Panc1 (cell line): ENCODE data around the gene IQCN. TPM values are rescaled to one million over a fixed set of nuclear protein-coding genes. Genes with fewer than 3 reads are reported as not detected.

Source experiments
- ATAC-seq: fragments of 200-7000 bp; cut with Tn5 transposase; 2 replicates; pipeline ENCODE4 v1.9.1; 2020; ENCODE audit warnings: mild to moderate bottlenecking, moderate library complexity
- BruUV-seq: library from RNA; stranded (reverse); fragments of 400-500 nt; replicated peaks from 2 replicates; lab custom pipeline; 2021; lab: Mats Ljungman, UMichigan
- CTCF ChIA-PET: fragments of 300-600 bp; sonication (Branson Sonifier 250); formaldehyde crosslinking; loops from one replicate; lab custom pipeline; 2022; ENCODE audit warnings: antibody characterized with exemption; lab: Charles Lee
- POLR2A ChIA-PET: fragments of 300-600 bp; sonication (Branson Sonifier 250); formaldehyde crosslinking; loops from one replicate; lab custom pipeline; 2022; ENCODE audit warnings: antibody characterized with exemption; lab: Charles Lee
- DNase-seq: peaks from one replicate; pipeline ENCODE4 v3.0.0-alpha.2; 2010; ENCODE audit warnings: low read depth, low spot score
- H3K27ac ChIP-seq: 2 replicates; pipeline ENCODE4 v1.5.1; 2011; ENCODE audit warnings: mild to moderate bottlenecking, low read length, inconsistent platforms
- H3K27me3 ChIP-seq: fragments of 200-500 bp; sonication (Bioruptor generic); 2 replicates; pipeline ENCODE4 v1.6.0; 2014; ENCODE audit warnings: low read length, inconsistent platforms; ENCODE audit not compliant: control insufficient read depth, insufficient read depth
- H3K36me3 ChIP-seq: fragments of 200-500 bp; sonication (Bioruptor generic); 2 replicates; pipeline ENCODE4 v1.5.1; 2014; ENCODE audit warnings: inconsistent platforms, mild to moderate bottlenecking, low read length, moderate library complexity; ENCODE audit not compliant: control insufficient read depth, insufficient read depth
- H3K4me1 ChIP-seq: 2 replicates; pipeline ENCODE4 v1.5.1; 2011; ENCODE audit warnings: inconsistent platforms, mild to moderate bottlenecking, low read length, moderate library complexity; ENCODE audit not compliant: control insufficient read depth, insufficient read depth
- H3K4me3 ChIP-seq, 2 experiments: 2 replicates each; pipeline ENCODE4 v1.5.1; 2011 to 2012; ENCODE audit warnings: low read depth in 2 of 2, low read length in 2 of 2, mild to moderate bottlenecking in 2 of 2, inconsistent platforms in 1 of 2, moderate library complexity in 1 of 2
- H3K9me3 ChIP-seq: fragments of 200-500 bp; sonication (Bioruptor generic); 2 replicates; pipeline ENCODE4 v1.5.1; 2014; ENCODE audit warnings: low read depth, mild to moderate bottlenecking, inconsistent platforms, low read length, moderate library complexity; ENCODE audit not compliant: control insufficient read depth, insufficient read depth
- POLR2AphosphoS5 ChIP-seq: IDR thresholded peaks from 2 replicates; pipeline ENCODE4 v1.6.1; 2012; ENCODE audit warnings: mild to moderate bottlenecking, low read depth, low read length, moderate library complexity
- SIN3A ChIP-seq: IDR thresholded peaks from 2 replicates; pipeline ENCODE4 v1.6.1; 2012; ENCODE audit warnings: low read depth, mild to moderate bottlenecking, low read length, moderate library complexity, borderline replicate concordance; ENCODE audit not compliant: insufficient read depth
- TCF7L2 ChIP-seq: IDR thresholded peaks from 2 replicates; pipeline ENCODE4 v1.6.1; 2011; ENCODE audit warnings: mild to moderate bottlenecking, low read depth, low read length, inconsistent platforms
- in situ Hi-C: cut with HindIII; loops from 2 replicates; pipeline ENCODE4 v1.10.0; 2016; ENCODE audit warnings: low sequenced_read_pairs, low pct_unique_long_range_greater_than_20kb
- intact Hi-C: fragments of 100-400 bp; cut with micrococcal nuclease; formaldehyde crosslinking; loops from one replicate; pipeline ENCODE4 v1.10.0; 2022; ENCODE audit not compliant: unreplicated experiment
- total RNA-seq: library from RNA; stranded (reverse); gene quantifications from one replicate; pipeline ENCODE4 v1.2.1, GENCODE V29; 2021; ENCODE audit not compliant: unreplicated experiment
- TF ChIP-seq, protein P1 (sequence below), 2 experiments: IDR thresholded peaks; 2 replicates each; pipeline ENCODE4 v1.6.1; 2011 to 2012; ENCODE audit warnings: low read depth in 2 of 2, control low read depth in 1 of 2, low read length in 1 of 2, mild to moderate bottlenecking in 1 of 2, moderate library complexity in 1 of 2; ENCODE audit not compliant: insufficient read depth in 1 of 2
- TF ChIP-seq, protein P2 (sequence below): fragments of 450-650 bp; IDR thresholded peaks from 2 replicates; pipeline ENCODE4 v1.5.1; 2017; ENCODE audit warnings: mild to moderate bottlenecking

Gene IQCN
- total RNA-seq, 1 experiment from 2014 or later = 2.5 TPM

GRCh38 chr19:18264137-18264854 lies 10.0 kb downstream of the IQCN start:
- in situ Hi-C loops (no loop called here), intact Hi-C loops (no loop called here)
- ChIA-PET POLR2A (no interaction called here), CTCF (no interaction called here)
- DNase-seq (no peak), ATAC-seq (no peak)
- Histone ChIP-seq H3K4me3 (no peak overlapping the region), H3K4me1 (no peaks in the 10 kb centered on the region), H3K27me3 (no peaks in the 10 kb centered on the region), H3K9me3 (no peaks in the 10 kb centered on the region), H3K27ac (no peak overlapping the region), H3K36me3 (no peaks in the 10 kb centered on the region)
- no TSS peak for BruUV-seq
- TF ChIP-seq TCF7L2 (no peak), POLR2AphosphoS5 (no peak), SIN3A (no peak)
- TF ChIP-seq, protein P1, sequence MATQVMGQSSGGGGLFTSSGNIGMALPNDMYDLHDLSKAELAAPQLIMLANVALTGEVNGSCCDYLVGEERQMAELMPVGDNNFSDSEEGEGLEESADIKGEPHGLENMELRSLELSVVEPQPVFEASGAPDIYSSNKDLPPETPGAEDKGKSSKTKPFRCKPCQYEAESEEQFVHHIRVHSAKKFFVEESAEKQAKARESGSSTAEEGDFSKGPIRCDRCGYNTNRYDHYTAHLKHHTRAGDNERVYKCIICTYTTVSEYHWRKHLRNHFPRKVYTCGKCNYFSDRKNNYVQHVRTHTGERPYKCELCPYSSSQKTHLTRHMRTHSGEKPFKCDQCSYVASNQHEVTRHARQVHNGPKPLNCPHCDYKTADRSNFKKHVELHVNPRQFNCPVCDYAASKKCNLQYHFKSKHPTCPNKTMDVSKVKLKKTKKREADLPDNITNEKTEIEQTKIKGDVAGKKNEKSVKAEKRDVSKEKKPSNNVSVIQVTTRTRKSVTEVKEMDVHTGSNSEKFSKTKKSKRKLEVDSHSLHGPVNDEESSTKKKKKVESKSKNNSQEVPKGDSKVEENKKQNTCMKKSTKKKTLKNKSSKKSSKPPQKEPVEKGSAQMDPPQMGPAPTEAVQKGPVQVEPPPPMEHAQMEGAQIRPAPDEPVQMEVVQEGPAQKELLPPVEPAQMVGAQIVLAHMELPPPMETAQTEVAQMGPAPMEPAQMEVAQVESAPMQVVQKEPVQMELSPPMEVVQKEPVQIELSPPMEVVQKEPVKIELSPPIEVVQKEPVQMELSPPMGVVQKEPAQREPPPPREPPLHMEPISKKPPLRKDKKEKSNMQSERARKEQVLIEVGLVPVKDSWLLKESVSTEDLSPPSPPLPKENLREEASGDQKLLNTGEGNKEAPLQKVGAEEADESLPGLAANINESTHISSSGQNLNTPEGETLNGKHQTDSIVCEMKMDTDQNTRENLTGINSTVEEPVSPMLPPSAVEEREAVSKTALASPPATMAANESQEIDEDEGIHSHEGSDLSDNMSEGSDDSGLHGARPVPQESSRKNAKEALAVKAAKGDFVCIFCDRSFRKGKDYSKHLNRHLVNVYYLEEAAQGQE (IDR thresholded peaks at IDR 0.05; ENCODE audit: insufficient read depth in 1 of 2, low read depth in 2 of 2, low read length in 1 of 2) = no peak
- TF ChIP-seq, protein P2, sequence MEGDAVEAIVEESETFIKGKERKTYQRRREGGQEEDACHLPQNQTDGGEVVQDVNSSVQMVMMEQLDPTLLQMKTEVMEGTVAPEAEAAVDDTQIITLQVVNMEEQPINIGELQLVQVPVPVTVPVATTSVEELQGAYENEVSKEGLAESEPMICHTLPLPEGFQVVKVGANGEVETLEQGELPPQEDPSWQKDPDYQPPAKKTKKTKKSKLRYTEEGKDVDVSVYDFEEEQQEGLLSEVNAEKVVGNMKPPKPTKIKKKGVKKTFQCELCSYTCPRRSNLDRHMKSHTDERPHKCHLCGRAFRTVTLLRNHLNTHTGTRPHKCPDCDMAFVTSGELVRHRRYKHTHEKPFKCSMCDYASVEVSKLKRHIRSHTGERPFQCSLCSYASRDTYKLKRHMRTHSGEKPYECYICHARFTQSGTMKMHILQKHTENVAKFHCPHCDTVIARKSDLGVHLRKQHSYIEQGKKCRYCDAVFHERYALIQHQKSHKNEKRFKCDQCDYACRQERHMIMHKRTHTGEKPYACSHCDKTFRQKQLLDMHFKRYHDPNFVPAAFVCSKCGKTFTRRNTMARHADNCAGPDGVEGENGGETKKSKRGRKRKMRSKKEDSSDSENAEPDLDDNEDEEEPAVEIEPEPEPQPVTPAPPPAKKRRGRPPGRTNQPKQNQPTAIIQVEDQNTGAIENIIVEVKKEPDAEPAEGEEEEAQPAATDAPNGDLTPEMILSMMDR = no peak

DNA sequence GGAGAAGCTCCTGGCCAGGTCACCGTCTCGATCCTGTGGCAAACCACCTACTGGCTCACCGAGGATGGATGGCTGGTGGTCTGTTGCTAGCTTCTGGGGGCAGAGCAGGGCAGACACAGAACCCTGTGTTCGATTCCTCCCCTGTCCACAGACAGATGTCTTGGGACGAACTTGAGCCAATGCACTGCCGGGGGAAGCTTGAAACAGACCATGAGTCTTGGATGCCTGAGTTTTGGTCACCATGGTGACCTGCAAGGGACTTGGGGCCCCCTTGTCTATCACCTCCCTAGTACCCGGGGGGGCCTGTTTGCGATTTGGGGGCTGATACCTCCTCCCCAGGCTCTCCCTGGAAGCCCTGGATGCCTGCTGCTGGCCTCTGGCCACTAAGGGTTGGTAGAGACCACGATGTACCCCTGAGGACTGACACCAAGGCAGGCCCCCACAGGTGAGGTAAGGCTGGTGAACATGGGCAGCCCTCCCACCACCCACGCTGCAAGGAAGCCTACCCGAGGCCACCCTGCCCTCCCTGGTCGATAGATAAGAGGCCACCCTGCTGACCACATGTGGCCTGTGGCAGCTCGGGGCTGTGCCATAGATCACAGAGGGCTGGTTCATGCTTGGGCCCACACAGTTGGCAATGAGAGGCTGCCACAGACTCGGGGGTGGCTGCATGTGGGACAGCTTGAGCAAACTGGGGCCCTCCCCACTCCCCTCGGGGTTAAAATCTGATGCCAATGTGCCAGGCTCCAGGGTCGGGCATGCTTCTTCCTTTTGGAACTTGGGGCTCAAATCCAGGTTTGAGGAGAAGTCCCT lies 10.7 kb downstream of the IQCN start:
- H3K27me3 ChIP-seq = no peaks in the 10 kb centered on the region
- no peak for DNase-seq
- in situ Hi-C loops = no loop called here
- H3K36me3 ChIP-seq = no peaks in the 10 kb centered on the region
- H3K4me1 ChIP-seq = no peaks in the 10 kb centered on the region
- intact Hi-C loops = no loop called here
- no peak for TF ChIP-seq SIN3A
- TF ChIP-seq, protein P1 (IDR thresholded peaks at IDR 0.05; ENCODE audit: insufficient read depth in 1 of 2, low read depth in 2 of 2, low read length in 1 of 2) = no peak
- no peak for TF ChIP-seq TCF7L2
- ATAC-seq = no peak
- CTCF ChIA-PET = interaction anchor here (0.6 to 1.0 kb wide), 2 partner anchors 10 to 19 kb away, joined by 3 read pairs; no protein-coding TSS in a partner anchor
- no peaks in the 10 kb centered on the region for H3K9me3 ChIP-seq
- no TSS peak for BruUV-seq
- no peak overlapping the region for H3K27ac ChIP-seq
- H3K4me3 ChIP-seq = no peak overlapping the region
- POLR2A ChIA-PET = interaction anchor here (0.8 kb wide), 1 partner anchor 15 kb away, joined by 9 read pairs; no protein-coding TSS in a partner anchor
